Astrocyte of the spinal cord (primary cell): Measurements from ENCODE around the gene BAHD1.

ENCODE experiments used
- DNase-seq: peaks from one replicate; pipeline ENCODE4 v3.0.0; 2011; ENCODE audit warnings: low read depth, low spot score
- H3K4me3 ChIP-seq: 2 replicates; pipeline ENCODE4 v1.5.1; 2011; ENCODE audit warnings: low read depth, mild to moderate bottlenecking, low read length, moderate library complexity
- in situ Hi-C: cut with HindIII; loops from 2 replicates; pipeline ENCODE4 v1.10.0; 2017; ENCODE audit warnings: low sequenced_read_pairs
- TF ChIP-seq, protein P1 (sequence below): IDR thresholded peaks from 2 replicates; pipeline ENCODE4 v1.5.1; 2012; ENCODE audit warnings: low read depth, mild to moderate bottlenecking, low read length, inconsistent platforms

The BAHD1 gene

DNA sequence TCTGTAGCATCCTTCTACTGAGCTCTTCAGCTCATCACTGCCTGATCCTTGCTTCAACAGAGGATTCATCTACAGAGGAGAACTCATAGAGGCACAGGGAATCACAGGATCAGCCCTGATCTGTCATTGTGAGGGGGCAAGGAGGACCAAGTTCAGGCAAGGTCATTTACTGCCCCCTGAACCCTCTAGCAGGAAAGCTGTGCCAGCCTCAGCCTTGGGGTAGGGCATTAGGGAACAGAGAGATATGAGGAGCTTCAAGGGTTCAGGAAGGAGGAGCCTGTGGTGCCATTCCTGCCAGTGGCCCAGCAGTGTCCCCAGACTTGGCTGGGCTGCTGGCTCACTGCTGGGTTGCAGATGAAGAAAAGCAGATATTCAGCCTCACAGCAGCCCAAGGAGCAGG is 38.3 kb downstream of the BAHD1 start:
- in situ Hi-C loops: no loop called here
- TF ChIP-seq, protein P1, sequence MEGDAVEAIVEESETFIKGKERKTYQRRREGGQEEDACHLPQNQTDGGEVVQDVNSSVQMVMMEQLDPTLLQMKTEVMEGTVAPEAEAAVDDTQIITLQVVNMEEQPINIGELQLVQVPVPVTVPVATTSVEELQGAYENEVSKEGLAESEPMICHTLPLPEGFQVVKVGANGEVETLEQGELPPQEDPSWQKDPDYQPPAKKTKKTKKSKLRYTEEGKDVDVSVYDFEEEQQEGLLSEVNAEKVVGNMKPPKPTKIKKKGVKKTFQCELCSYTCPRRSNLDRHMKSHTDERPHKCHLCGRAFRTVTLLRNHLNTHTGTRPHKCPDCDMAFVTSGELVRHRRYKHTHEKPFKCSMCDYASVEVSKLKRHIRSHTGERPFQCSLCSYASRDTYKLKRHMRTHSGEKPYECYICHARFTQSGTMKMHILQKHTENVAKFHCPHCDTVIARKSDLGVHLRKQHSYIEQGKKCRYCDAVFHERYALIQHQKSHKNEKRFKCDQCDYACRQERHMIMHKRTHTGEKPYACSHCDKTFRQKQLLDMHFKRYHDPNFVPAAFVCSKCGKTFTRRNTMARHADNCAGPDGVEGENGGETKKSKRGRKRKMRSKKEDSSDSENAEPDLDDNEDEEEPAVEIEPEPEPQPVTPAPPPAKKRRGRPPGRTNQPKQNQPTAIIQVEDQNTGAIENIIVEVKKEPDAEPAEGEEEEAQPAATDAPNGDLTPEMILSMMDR: no peak
- H3K4me3 ChIP-seq: no peak overlapping the region
- DNase-seq: no peak

DNA sequence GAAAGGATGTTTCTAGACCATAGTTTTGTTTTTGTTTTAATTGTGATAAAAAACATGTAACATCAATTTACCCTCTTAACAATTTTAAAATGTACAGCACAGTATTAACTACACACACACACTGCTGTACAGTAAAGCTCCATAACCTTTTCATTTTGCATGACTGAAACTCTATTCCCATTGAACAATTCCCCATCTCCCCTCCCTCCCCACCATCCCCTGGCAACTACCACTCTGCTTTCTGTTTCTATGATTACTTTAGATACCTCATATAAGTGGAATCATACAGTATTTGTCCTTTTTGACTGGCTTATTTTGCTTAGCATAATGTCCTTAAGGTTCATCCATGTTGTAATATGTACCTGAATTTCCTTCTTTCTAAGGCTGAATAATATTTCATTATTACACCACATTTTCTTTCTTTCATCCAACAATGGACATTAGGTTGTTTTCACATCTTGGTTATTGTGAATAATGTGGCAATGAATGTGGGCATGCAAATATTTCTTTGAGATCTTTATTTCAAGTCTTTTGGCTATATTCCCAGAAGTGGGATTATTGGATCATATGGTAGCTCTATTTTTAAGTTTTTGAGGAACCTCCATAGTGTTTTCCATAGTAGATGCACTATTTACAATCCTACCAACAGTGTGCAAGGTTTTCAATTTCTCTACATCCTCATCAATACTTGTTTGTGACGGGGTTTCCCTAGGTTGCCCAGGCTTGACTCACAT is 40.8 kb downstream of the BAHD1 start:
- H3K4me3 ChIP-seq: no peak overlapping the region
- DNase-seq: no peak
- in situ Hi-C loops: no loop called here
- TF ChIP-seq, protein P1: no peak

DNA sequence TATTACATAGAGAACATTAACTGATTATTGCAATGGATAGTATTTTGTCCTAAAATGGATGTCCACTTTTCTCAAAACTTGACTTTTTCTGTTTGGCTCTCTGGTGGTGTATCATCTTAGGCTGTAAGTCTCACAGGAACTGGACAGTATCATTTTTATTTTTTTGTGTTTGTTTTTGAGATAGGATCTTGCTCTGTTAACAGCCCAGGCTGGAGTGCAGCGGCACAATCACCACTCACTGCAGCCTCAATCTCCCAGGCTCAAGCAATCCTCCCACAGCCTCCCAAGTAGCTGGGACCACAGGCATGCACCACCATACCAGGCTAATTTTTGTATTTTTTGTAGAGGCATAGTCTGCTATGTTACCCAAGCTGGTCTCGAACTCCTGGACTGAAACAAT is 43.2 kb downstream of the BAHD1 start:
- no peak for DNase-seq
- in situ Hi-C loops: no loop called here
- H3K4me3 ChIP-seq: no peak overlapping the region
- TF ChIP-seq, protein P1: no peak

DNA sequence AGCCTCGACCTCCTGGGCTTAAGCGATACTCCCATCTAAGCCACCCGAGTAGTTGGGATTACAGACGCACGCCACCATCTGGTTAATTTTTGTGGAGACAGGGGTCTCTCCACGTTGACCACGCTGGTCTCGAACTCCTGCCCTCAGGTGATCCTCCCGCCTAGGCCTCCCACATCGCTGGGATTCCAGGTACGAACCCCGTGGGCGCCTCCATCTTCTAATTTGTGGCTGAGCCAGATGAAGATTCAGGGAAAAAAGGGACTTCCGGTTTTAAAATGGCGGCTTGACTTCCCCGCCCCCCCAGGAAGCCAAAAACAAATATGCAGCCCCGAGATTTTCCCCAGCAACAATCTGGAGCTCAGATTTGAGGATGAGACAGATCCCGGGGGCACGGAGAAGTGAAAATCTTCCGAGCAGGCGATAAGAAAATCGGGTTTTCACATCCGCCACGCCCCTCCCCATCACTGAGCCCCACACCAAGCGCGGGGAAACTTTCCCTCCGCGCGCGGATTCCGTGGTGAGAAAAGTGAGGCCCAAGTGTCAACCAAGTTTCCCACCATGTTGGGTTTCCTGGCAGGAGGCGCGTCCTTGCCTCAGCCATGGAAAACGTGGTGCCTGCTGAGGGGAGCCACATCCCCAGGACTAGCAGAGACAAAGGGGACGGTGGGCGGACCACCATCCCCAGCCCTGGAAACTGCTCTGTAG is 45.5 kb downstream of the BAHD1 start:
- no peak overlapping the region for H3K4me3 ChIP-seq
- TF ChIP-seq, protein P1: no peak
- in situ Hi-C loops: no loop called here
- DNase-seq: no peak

DNA sequence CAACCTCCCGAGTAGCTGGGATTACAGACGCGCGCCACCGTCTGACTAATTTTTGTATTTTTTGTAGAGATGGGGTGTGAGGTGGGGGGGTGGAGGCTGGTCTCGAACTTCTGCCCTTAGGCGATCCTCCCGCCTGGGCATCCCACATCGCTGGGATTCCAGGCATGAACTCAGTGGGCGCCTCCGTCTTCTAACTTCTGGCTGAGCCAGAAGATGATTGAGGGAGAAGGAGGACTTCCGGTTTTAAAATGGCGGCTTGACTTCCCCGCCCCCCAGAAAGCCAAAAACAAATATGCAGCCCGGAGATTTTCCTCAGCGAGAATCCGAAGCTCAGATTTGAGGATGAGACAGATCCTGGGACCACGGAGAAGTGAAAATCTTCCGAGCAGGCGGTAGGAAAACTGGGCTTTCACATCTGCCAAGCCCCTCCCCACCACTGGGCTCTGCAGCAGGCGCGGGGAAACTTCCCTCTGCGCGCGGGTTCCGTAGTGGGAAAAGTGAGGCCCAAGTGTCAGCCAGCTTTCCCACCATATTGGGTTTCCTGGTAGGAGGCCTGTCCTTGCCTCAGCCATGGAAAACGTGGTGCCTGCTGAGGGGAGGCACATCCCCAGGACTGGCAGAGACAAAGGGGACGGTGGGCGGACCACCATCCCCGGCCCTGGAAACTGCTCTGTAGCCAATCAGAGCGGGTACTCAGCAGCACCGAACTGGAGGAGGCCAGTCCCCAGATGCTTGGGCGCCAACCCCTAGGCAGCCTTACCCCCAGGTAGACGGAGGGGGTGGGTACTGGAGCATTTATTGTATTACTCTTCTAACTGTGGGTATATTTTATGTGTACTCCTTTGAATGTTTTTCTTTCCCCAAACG is 47.3 kb downstream of the BAHD1 start:
- DNase-seq: no peak
- TF ChIP-seq, protein P1: no peak
- in situ Hi-C loops: no loop called here
- H3K4me3 ChIP-seq: no peak overlapping the region

DNA sequence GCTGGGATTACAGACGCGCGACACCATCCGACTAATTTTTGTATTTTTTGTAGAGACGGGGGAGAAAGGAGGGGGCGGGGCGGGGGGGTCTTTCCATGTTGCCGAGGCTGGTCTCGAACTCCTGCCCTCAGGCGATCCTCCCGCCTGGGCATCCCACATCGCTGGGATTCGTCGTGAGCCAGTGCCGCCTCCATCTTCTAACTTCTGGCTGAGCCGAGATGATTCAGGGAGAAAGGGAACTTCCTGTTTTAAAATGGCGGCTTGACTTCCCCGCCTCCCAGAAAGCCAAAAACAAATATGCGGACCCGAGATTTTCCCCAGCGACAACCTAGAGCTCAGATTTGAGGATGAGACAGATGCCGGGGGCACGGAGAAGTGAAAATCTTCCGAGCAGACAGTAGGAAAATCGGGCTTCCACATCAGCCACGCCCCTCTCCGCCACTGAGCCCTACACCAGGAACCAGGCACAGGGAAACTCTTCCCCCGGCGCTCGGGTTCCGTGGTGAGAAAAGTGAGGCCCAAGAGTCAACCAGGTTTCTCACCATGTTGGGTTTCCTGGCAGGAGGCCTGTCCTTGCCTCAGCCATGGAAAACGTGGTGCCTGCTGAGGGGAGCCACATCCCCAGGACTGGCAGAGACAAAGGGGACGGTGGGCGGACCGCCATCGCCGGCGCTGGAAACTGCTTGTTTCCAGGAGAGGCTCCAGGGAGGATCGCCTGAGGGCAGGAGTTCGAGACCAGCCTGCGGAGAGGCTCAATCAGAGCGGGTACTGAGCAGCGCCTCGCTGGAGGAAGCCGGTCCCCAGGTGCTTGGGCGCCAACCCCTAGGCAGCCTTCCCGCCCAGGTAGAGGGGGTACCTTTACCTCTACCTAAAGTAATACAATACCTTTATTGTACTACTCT is 48.8 kb downstream of the BAHD1 start:
- H3K4me3 ChIP-seq: no peak overlapping the region
- in situ Hi-C loops: no loop called here
- DNase-seq: no peak
- TF ChIP-seq, protein P1: no peak
